Measurements from ENCODE around the gene TWNK.

Gene TWNK

DNA sequence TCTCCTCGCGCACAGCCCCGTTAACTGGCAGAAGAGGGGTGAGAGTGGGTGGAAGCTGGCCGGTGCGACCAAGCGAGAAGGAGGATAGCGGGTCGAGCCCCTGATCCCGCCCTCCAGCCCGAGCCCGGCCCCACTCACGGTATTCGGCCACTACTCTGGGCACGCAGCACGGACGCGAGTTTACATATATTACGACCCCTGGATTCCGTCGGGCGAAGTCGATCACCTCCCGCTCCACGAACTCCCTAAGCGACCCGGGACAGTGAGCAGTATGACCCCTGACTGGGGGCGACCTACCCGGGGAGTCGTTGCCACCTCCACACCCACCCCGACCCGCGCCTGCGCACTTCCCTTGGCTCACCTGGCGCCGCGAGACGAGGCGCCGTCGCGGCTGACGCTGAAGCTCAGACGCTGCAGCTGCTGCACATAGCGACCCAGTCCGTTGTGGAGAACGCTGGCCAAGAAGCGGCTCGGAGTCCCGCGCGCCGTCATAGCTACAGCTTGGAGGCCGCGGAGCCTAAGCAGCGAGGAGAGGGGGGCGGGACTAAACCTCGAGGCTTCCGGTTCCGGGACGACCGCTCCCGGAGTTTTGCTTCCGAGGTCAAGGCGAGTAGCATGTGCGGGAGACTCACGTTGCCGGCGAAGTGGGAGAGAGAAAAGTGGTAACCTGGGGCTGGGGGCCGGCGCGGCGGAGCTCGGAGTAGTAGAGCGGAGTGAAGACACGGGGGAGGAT lies at the start of gene TWNK, which contains the start of gene MRPL43:
Gene TWNK (plus strand): TSS at position 592 of the 733 bp plus-strand sequence. CDS start 668 bp downstream, outside the sequence.
Gene MRPL43 (minus strand): TSS at position 546 of the 733 bp plus-strand sequence. CDS start 54 bp downstream, at position 492.
- in situ Hi-C loops (cut with HindIII; ENCODE audit: low pct_unique_long_range_greater_than_20kb, low sequenced_read_pairs), result no loop called here
- TF ChIP-seq JUND (IDR thresholded peaks at IDR 0.05; ENCODE audit: low read depth), result no peak
- DNase-seq (ENCODE audit: low read depth in 1 of 2, low spot score in 1 of 2), result peak; percentile 88 to 89

DNA sequence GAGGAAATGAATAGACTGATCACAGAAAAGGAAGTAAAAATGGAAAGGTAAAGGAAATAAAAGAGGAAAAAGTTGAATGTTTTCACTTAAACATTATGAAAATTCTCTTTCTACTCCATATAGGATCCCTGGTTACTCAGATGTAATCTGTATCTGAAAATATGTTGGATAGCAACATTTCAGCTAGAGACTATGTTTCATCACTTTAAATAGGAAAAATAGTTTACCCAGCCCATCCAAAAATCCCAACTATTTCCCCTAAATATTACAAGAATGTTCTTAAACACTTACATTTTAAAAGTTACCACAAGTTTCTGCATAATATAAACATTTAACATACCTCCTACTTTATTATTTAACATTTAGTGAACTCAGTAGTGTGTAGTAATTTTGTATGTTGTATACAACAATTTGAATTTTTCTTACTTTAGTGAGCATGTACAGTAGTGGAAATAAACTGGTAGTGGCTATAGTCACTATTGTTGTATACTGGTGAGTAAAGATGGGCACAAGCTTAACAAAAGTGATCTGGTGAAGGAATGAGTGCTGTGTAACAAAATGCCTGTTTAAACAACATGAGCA lies 47.5 kb upstream of the TWNK start:
- DNase-seq (ENCODE audit: low read depth in 1 of 2, low spot score in 1 of 2), result no peak
- in situ Hi-C loops (cut with HindIII; ENCODE audit: low pct_unique_long_range_greater_than_20kb, low sequenced_read_pairs), result no loop called here
- TF ChIP-seq JUND (IDR thresholded peaks at IDR 0.05; ENCODE audit: low read depth), result no peak

DNA sequence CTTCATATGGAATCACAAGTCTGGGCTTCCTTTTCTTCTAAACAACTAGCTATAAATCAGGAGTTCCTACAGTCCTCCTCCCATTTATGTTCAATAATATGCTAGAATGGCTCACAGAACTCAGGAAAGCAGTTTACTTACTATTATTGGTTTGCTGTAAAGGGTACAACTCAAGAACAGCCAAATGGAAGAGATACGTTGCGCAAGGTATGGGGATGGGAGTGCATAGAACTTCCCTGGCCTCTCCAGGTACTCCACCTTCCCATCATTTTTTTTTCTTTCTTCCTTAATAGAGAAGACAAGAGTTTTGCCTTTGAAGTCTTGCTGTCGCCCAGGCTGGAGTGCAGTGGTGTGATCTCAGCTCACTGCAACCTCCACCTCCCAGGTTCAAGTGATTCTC lies 45.1 kb upstream of the TWNK start:
- DNase-seq (ENCODE audit: low read depth in 1 of 2, low spot score in 1 of 2), result no peak
- TF ChIP-seq JUND (IDR thresholded peaks at IDR 0.05; ENCODE audit: low read depth), result no peak
- in situ Hi-C loops (cut with HindIII; ENCODE audit: low pct_unique_long_range_greater_than_20kb, low sequenced_read_pairs), result no loop called here

DNA sequence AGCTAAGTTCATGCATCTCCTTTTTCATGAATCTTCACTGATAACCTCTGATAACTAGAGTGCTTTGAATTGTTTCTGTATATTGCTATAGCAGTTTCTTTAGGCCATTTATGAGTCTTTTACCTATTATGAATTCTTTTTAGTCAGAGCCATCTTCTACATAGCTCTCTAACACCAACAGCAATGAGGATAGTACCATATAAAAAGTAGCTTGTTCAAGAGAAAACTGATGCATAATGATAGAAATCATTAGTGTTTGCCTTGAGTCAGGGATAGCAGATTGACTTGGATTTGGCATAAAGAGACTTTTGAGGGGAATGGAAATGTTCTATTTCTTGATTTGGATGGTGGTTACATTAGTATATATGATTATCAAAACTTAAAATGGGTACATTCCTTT lies 43.8 kb upstream of the TWNK start:
- no peak for TF ChIP-seq JUND (IDR thresholded peaks at IDR 0.05; ENCODE audit: low read depth)
- no peak for DNase-seq (ENCODE audit: low read depth in 1 of 2, low spot score in 1 of 2)
- in situ Hi-C loops (cut with HindIII; ENCODE audit: low pct_unique_long_range_greater_than_20kb, low sequenced_read_pairs), result no loop called here

DNA sequence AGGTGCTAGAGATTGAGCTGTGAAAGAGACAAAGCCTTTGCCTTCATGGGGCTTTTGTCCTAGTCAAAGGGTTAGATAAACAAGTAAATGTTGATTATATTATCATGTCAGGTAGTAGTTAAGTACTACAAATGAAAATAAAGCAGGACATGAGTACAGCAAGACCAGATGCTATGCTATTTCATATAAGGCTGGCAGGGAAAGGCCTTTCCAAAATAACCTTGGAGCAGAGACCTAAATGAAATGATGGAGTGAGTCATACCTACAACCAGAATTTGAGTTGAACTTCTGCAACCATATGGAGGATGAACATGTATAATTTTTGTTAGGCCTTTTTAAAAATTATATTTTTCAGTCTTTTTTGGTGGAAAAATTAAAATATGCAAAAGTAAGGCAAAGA lies 41.6 kb upstream of the TWNK start:
- in situ Hi-C loops (cut with HindIII; ENCODE audit: low pct_unique_long_range_greater_than_20kb, low sequenced_read_pairs), result no loop called here
- DNase-seq (ENCODE audit: low read depth in 1 of 2, low spot score in 1 of 2), result no peak
- TF ChIP-seq JUND (IDR thresholded peaks at IDR 0.05; ENCODE audit: low read depth), result no peak

DNA sequence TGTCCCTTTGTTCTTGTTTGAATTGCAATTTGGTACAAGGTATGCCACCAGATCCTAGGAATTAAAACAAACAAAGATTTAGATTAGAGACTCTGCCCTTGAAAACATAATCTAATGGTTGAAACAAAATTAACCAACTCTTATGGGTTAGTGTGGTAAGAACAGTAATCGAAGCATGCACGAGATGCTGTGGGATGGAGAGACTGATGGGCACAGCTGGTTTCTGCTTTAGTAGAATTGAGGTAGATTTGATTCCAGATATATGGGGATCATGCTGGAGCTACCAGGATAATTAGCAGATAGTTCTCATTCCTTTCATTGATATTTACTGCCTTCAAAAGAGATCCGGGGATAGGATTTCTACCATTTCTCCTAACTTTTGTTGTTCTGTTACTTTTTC lies 38.4 kb upstream of the TWNK start:
- in situ Hi-C loops (cut with HindIII; ENCODE audit: low pct_unique_long_range_greater_than_20kb, low sequenced_read_pairs), result no loop called here
- no peak for TF ChIP-seq JUND (IDR thresholded peaks at IDR 0.05; ENCODE audit: low read depth)
- DNase-seq (ENCODE audit: low read depth in 1 of 2, low spot score in 1 of 2), result no peak

DNA sequence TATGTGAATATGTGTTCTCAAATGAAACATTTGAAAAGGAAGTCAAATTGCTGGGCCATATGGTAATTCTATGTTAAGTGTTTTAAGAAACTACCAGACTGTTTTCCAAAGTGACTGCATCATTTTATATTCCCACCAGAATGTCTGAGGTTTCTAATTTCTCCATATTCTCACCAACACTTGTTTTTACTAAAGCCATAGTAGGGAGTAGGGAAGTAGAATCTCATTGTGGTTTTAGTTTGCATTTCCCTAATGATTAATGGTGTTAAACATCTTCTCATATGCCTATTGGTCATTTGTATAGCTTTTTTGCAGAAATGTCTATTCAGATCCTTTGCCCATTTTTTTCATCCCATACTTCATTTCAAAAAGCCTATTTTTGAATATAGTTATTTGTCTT lies 27.1 kb upstream of the TWNK start:
- no peak for DNase-seq (ENCODE audit: low read depth in 1 of 2, low spot score in 1 of 2)
- in situ Hi-C loops (cut with HindIII; ENCODE audit: low pct_unique_long_range_greater_than_20kb, low sequenced_read_pairs), result no loop called here
- TF ChIP-seq JUND (IDR thresholded peaks at IDR 0.05; ENCODE audit: low read depth), result no peak

DNA sequence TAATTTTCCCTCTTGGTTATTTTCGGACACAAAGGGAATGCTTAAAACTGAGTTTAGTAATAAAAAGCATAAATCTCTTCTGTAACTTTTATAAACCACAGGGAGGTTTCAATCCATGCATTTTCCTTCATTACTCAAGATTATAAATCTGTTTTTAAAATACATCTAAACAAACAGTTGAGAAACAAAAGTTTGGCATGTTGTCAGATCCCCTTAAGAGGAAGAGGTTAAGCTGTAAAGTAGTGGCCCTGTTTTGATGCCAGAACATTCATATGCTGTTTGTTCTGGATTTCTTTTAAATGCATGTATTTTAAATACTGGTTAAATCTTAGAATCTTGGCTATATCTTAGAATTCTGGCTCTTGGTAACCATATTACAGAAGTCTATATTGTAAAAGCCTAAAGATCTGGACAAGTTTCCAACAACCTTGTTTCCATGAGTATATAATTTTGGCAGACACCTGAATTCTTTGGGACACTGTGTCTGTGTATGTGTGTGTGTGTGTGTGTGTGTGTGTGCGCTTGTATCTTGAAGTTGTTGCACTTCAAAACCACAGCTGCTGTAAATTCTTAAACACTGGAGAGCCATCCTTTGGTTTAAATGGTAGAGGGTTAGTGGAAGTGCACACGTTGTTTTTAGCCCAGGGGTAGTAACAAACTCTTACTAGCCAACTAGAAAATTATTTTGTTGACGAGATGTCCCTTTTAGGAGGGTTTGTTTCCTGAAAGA lies 24.8 kb upstream of the TWNK start:
- in situ Hi-C loops (cut with HindIII; ENCODE audit: low pct_unique_long_range_greater_than_20kb, low sequenced_read_pairs), result no loop called here
- DNase-seq (ENCODE audit: low read depth in 1 of 2, low spot score in 1 of 2), result no peak
- no peak for TF ChIP-seq JUND (IDR thresholded peaks at IDR 0.05; ENCODE audit: low read depth)

DNA sequence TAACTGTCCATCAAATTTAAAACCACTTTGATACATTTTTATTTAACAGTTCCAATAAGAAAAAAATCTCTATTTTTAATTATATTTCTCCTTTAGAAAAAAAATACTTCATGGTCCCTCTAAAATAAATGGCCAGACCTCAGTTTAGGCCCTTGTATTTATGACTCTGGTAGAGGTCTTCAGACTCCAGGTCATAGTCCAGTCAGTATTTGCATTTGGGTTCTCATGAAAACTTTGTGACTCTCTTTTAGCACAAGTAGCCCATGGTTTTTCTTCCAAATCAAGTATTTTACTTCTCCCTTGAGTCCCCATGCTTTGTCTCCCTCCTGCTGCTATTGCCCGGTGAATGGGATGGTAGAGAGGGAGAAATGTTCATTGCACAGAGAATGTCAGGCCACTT lies 23.5 kb upstream of the TWNK start:
- in situ Hi-C loops (cut with HindIII; ENCODE audit: low pct_unique_long_range_greater_than_20kb, low sequenced_read_pairs), result no loop called here
- TF ChIP-seq JUND (IDR thresholded peaks at IDR 0.05; ENCODE audit: low read depth), result no peak
- no peak for DNase-seq (ENCODE audit: low read depth in 1 of 2, low spot score in 1 of 2)

DNA sequence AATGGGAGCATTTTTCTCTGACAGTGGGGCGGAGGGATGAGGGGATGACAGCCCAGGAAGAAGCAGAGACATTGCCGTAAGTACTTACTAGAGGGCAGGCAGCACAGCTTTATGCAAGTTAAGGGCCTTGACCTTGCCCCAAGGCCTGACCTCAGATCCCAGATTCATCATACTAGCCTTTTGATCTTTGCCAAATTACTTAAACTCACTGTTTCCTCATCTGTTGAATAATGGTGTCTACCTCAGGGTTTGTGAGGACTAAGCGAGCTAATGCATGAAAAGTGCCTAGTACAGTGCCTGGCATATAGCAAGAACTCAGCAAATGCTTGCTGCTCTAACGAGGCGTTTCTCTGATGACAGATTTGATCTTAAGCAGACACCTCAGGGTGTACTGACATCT lies 21.5 kb upstream of the TWNK start:
- no peak for TF ChIP-seq JUND (IDR thresholded peaks at IDR 0.05; ENCODE audit: low read depth)
- in situ Hi-C loops (cut with HindIII; ENCODE audit: low pct_unique_long_range_greater_than_20kb, low sequenced_read_pairs), result no loop called here
- no peak for DNase-seq (ENCODE audit: low read depth in 1 of 2, low spot score in 1 of 2)

DNA sequence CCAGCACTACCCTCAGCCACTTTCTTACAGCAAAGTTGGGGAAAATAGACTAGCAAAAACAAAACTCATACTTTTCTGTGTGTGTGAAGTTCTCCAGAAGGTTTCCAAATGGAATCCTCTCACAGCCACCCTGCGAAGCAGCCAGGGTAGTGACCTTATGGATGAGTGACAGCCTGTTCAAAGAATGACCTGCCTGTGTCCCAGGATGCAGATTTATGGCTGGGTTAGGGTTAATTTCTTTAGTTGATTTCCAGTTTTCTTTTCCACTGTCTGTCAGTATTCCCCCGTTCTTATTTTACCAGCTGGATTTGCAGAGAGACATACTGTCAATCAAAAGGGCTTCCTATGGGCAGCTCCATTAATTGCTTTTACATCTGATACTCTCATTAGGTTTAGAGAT lies 20.5 kb upstream of the TWNK start:
- no peak for TF ChIP-seq JUND (IDR thresholded peaks at IDR 0.05; ENCODE audit: low read depth)
- in situ Hi-C loops (cut with HindIII; ENCODE audit: low pct_unique_long_range_greater_than_20kb, low sequenced_read_pairs), result no loop called here
- DNase-seq (ENCODE audit: low read depth in 1 of 2, low spot score in 1 of 2), result no peak

DNA sequence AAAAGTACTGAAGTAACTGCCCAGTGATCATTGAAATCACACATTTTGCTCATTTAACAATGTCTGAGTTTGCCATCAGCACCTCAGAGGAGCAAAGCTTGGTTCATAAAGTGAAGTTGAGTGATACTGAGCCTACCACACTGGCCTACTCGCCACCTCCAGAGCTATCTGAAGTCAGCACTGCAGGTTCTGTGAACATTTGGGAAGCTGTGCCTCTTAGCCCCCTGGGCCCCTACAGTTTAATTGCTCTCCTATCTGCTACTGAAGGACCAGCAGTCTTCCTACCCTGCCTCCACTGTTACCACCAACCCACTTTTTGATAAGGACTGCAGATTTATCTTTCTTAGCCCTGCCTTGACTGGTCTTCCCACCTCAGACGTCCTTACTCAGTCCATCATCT lies 20.0 kb upstream of the TWNK start:
- DNase-seq (ENCODE audit: low read depth in 1 of 2, low spot score in 1 of 2), result no peak
- in situ Hi-C loops (cut with HindIII; ENCODE audit: low pct_unique_long_range_greater_than_20kb, low sequenced_read_pairs), result no loop called here
- no peak for TF ChIP-seq JUND (IDR thresholded peaks at IDR 0.05; ENCODE audit: low read depth)
